ENCODE measurements around the gene RILPL2. TPM values are rescaled to one million over a fixed set of nuclear protein-coding genes. Genes with fewer than 3 reads are reported as not detected.

Gene RILPL2
- total RNA-seq, 1 donor from 2014 or later, result 4.2 TPM

DNA sequence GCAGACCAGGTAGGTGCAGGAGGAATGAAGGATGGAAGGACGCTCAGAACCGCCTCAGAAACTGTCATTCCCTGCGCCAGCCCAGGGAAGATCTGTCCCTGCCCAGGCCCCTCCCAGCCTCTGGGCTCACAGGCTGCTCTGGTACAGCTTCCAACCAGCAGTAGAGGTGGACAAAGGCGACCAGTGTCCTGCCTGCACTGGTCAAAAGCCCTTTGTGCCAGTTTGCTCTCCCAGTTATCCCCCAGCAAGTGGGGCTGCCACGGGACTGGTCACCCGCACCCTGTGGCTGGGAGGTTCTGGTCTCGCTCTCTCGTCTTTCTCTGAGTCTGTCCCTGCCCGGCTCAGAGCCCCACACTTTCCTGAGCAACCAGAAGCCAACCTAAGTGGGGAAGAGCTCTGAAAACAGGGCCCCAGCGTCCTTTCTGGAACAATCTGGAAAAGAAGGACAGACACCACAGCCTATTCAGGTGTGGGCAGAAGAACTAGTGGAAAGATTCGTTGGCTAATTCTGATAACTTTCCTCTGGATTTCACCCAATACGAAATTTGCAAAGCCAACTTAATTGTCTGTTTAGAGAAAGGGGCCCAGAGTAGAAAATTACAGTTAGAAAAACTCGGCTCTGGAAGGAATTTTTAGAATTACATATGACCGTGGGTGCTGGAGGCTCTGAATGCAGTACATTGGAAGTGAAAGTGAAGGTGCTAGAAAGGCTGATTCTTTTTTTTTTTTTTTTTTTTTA lies 43.1 kb upstream of the RILPL2 start:
- no peak for DNase-seq (ENCODE audit: low spot score)
- H3K9me3 Mint-ChIP-seq (ENCODE audit: low read depth), result no peaks in the 10 kb centered on the region
- peaks cover 22% of the 10 kb centered on the region for H3K36me3 Mint-ChIP-seq (ENCODE audit: low read depth)
- TF ChIP-seq, protein P1, sequence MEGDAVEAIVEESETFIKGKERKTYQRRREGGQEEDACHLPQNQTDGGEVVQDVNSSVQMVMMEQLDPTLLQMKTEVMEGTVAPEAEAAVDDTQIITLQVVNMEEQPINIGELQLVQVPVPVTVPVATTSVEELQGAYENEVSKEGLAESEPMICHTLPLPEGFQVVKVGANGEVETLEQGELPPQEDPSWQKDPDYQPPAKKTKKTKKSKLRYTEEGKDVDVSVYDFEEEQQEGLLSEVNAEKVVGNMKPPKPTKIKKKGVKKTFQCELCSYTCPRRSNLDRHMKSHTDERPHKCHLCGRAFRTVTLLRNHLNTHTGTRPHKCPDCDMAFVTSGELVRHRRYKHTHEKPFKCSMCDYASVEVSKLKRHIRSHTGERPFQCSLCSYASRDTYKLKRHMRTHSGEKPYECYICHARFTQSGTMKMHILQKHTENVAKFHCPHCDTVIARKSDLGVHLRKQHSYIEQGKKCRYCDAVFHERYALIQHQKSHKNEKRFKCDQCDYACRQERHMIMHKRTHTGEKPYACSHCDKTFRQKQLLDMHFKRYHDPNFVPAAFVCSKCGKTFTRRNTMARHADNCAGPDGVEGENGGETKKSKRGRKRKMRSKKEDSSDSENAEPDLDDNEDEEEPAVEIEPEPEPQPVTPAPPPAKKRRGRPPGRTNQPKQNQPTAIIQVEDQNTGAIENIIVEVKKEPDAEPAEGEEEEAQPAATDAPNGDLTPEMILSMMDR (IDR thresholded peaks at IDR 0.05), result no peak
- H3K4me1 Mint-ChIP-seq (ENCODE audit: low read depth), result peaks cover 61% of the 10 kb centered on the region
- H3K4me3 Mint-ChIP-seq (ENCODE audit: unreplicated experiment), result peak overlapping the region; percentile 21
- peak overlapping the region; percentile 99 for H3K27ac Mint-ChIP-seq (ENCODE audit: unreplicated experiment)
- no peaks in the 10 kb centered on the region for H3K27me3 Mint-ChIP-seq (ENCODE audit: low read depth)

DNA sequence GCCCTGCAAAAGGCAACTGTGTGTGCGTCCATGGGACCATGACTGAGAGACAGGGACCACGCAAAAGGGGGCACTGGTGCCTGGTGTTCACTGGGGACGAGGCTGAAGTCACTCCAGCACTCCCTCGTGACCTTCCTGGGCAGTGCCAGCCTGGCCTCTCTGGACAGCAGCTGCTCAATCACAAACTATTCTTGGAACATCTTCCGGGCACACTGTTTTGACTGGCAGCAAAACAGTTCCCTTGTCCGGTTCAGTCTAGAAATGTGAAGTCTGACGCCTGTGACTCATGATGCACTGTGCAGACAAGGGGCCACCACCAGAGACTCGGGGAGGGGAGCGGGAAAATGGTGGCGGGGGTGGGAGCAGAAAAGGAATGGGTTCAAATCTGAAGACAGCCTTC lies 42.3 kb upstream of the RILPL2 start:
- peak overlapping the region; percentile 10 for H3K4me3 Mint-ChIP-seq (ENCODE audit: unreplicated experiment)
- no peaks in the 10 kb centered on the region for H3K9me3 Mint-ChIP-seq (ENCODE audit: low read depth)
- TF ChIP-seq, protein P1 (IDR thresholded peaks at IDR 0.05), result peak; percentile 19
- no peaks in the 10 kb centered on the region for H3K27me3 Mint-ChIP-seq (ENCODE audit: low read depth)
- H3K36me3 Mint-ChIP-seq (ENCODE audit: low read depth), result peaks cover 23% of the 10 kb centered on the region
- H3K27ac Mint-ChIP-seq (ENCODE audit: unreplicated experiment), result peak overlapping the region; percentile 99
- H3K4me1 Mint-ChIP-seq (ENCODE audit: low read depth), result peaks cover 53% of the 10 kb centered on the region
- no peak for DNase-seq (ENCODE audit: low spot score)

DNA sequence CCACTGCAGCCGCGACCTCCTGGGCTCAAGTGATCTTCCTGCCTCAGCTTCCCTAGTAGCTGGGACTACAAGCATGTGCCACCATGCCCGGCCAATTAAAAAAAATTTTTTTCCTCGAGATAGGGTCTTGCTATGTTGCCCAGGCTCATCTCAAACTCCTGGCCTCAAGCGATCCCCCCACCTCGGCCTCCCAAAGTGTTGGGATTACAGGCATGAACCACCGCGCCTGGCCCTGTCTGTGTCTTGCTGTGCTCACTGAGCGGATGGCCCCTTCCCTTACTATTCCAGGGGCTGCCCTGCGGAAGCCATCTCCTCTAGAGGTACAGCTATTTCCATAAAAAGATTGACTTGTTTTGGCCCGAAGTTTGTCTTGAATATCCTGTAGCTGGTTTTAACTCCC lies 41.6 kb upstream of the RILPL2 start:
- Mint-ChIP-seq H3K36me3 (ENCODE audit: low read depth) (peaks cover 21% of the 10 kb centered on the region), H3K4me3 (ENCODE audit: unreplicated experiment) (no peak overlapping the region), H3K4me1 (ENCODE audit: low read depth) (peaks cover 48% of the 10 kb centered on the region), H3K9me3 (ENCODE audit: low read depth) (no peaks in the 10 kb centered on the region), H3K27me3 (ENCODE audit: low read depth) (no peaks in the 10 kb centered on the region), H3K27ac (ENCODE audit: unreplicated experiment) (peak overlapping the region; percentile 99)
- TF ChIP-seq, protein P1 (IDR thresholded peaks at IDR 0.05), result no peak
- DNase-seq (ENCODE audit: low spot score), result no peak

DNA sequence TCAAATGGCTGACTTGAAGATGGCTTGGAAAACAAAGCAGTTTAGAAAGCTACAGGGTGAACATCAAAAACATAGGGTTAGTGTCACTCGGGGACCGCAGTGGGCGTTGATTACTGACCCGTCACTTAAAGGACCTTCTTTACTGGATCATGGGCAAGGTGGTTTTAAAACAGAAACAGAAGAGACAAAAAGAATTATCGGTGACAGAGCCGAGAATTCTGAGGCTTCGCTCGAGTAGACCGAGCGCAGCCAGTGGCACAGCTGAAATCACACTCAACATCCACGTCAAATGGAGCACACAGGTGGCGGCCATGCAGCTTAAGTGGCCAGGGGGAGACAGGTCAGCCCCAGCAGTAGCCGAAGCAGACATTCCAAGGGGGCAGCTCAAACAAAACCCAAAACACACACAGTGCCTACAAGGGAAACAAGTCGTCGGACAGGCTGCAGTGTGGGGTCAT lies 38.8 kb upstream of the RILPL2 start:
- TF ChIP-seq, protein P1 (IDR thresholded peaks at IDR 0.05), result no peak
- Mint-ChIP-seq H3K27me3 (ENCODE audit: low read depth) (no peaks in the 10 kb centered on the region), H3K4me1 (ENCODE audit: low read depth) (peaks cover 50% of the 10 kb centered on the region), H3K9me3 (ENCODE audit: low read depth) (no peaks in the 10 kb centered on the region), H3K4me3 (ENCODE audit: unreplicated experiment) (no peak overlapping the region), H3K27ac (ENCODE audit: unreplicated experiment) (no peak overlapping the region), H3K36me3 (ENCODE audit: low read depth) (peaks cover 32% of the 10 kb centered on the region)
- DNase-seq (ENCODE audit: low spot score), result no peak

DNA sequence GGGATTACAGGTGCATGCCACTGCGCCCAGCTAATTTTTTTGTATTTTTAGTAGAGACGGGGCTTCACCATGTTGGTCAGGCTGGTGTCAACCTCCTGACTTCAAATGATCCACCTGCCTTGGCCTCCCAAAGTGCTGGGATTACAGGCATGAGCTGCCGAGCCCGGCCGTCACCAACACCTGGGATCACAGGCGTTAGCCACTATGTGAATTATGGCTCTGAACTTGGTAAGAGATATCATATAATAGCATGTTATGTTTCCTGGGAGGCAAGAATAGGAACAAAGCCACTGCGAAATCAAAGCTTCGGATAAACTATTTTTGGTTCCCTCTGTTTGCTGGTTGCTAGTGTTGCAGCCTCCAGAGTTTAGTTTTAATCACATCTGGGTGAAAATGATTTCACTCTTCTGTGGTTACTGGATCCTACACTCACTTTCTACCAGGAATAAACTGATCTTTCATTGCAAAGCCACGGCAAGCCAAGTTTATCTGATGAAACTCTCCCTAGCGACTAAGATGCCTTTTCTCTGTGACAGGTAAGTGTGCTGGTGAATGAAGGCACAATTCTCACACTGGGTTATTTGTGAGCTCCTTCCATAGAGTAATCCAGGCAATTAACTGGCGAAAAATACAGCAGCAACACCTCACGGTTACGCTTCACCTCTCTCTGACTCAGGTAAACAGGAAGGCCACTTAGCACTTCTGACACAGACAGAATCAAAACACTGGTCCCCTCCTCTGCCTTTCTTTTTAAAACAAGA lies 38.2 kb upstream of the RILPL2 start:
- peaks cover 31% of the 10 kb centered on the region for H3K36me3 Mint-ChIP-seq (ENCODE audit: low read depth)
- no peak overlapping the region for H3K27ac Mint-ChIP-seq (ENCODE audit: unreplicated experiment)
- H3K27me3 Mint-ChIP-seq (ENCODE audit: low read depth), result no peaks in the 10 kb centered on the region
- no peak for DNase-seq (ENCODE audit: low spot score)
- H3K4me3 Mint-ChIP-seq (ENCODE audit: unreplicated experiment), result no peak overlapping the region
- H3K9me3 Mint-ChIP-seq (ENCODE audit: low read depth), result no peaks in the 10 kb centered on the region
- H3K4me1 Mint-ChIP-seq (ENCODE audit: low read depth), result peaks cover 44% of the 10 kb centered on the region
- TF ChIP-seq, protein P1 (IDR thresholded peaks at IDR 0.05), result no peak

Measured in chondrocyte (in vitro differentiated cells).